ENCODE results near the gene NUAK1.
"Not testable (repeated sequence)": the region's sequence is repeated elsewhere in the genome, so short reads cannot be mapped to it uniquely, and the experiment has no call there.

Gene NUAK1

GRCh38 chr12:106147956-106148355 lies 9.2 kb upstream of the NUAK1 start:
- DNase-seq (ENCODE audit: low read depth in 3 of 3, low spot score in 1 of 3), result no peak

- no peak for DNase-seq (ENCODE audit: low read depth in 3 of 3, low spot score in 1 of 3)
These were observed 8.2 kb upstream of the NUAK1 start for GRCh38 chr12:106146987-106147386.

GRCh38 chr12:106145539-106146447 lies 7.0 kb upstream of the NUAK1 start:
- DNase-seq (ENCODE audit: low read depth in 3 of 3, low spot score in 1 of 3), result no peak

GRCh38 chr12:106144847-106145246 lies 6.1 kb upstream of the NUAK1 start:
- DNase-seq (ENCODE audit: low read depth in 3 of 3, low spot score in 1 of 3), result no peak

- DNase-seq (ENCODE audit: low read depth in 3 of 3, low spot score in 1 of 3), result no peak
These were observed 4.0 kb upstream of the NUAK1 start for GRCh38 chr12:106142591-106143261.

- not testable (repeated sequence) for DNase-seq (ENCODE audit: low read depth in 3 of 3, low spot score in 1 of 3)
These were observed 3.2 kb upstream of the NUAK1 start for GRCh38 chr12:106141920-106142319.

- DNase-seq (ENCODE audit: low read depth in 3 of 3, low spot score in 1 of 3), result no peak
These were observed 2.7 kb upstream of the NUAK1 start for GRCh38 chr12:106141452-106141851.

- no peak for DNase-seq (ENCODE audit: low read depth in 3 of 3, low spot score in 1 of 3)
These were observed 2.2 kb upstream of the NUAK1 start for GRCh38 chr12:106141003-106141402.

- no peak for DNase-seq (ENCODE audit: low read depth in 3 of 3, low spot score in 1 of 3)
These were observed 1.7 kb upstream of the NUAK1 start for GRCh38 chr12:106140223-106140986.

- peak in 1 of 3 donors; percentile 8 for DNase-seq (ENCODE audit: low read depth in 3 of 3, low spot score in 1 of 3)
These were observed 843 bp upstream of the NUAK1 start for GRCh38 chr12:106139422-106140171.

GRCh38 chr12:106138357-106138632 lies 459 bp downstream of the NUAK1 start:
- DNase-seq (ENCODE audit: low read depth in 3 of 3, low spot score in 1 of 3), result no peak

GRCh38 chr12:106137530-106138356 lies 1.0 kb downstream of the NUAK1 start:
- no peak for DNase-seq (ENCODE audit: low read depth in 3 of 3, low spot score in 1 of 3)

GRCh38 chr12:106136263-106136662 lies 2.5 kb downstream of the NUAK1 start:
- peak; percentile 20 to 69 (median 22) for DNase-seq (ENCODE audit: low read depth in 3 of 3, low spot score in 1 of 3)

- DNase-seq (ENCODE audit: low read depth in 3 of 3, low spot score in 1 of 3), result no peak
These were observed 3.0 kb downstream of the NUAK1 start for GRCh38 chr12:106135781-106136180.

GRCh38 chr12:106135075-106135474 lies 3.7 kb downstream of the NUAK1 start:
- no peak for DNase-seq (ENCODE audit: low read depth in 3 of 3, low spot score in 1 of 3)

- DNase-seq (ENCODE audit: low read depth in 3 of 3, low spot score in 1 of 3), result no peak
These were observed 4.3 kb downstream of the NUAK1 start for GRCh38 chr12:106134294-106134949.

- no peak for DNase-seq (ENCODE audit: low read depth in 3 of 3, low spot score in 1 of 3)
These were observed 5.3 kb downstream of the NUAK1 start for GRCh38 chr12:106133136-106134087.

Data from stimulated activated CD4-positive, alpha-beta T cell treated with anti-CD3 and anti-CD28 coated beads, TNF-alpha, amount 100 ng/mL, for 1 hour (primary cell).